H1 (cell line): Measurements from ENCODE around the gene ADARB2. TPM values are rescaled to one million over a fixed set of nuclear protein-coding genes. Genes with fewer than 3 reads are reported as not detected.
A peak's percentile ranks its signal among the peaks of the same experiment; 100 is the strongest.

ENCODE experiments used
- CTCF ChIA-PET: fragments of 300-600 bp; sonication (Branson Sonifier 250); formaldehyde crosslinking; loops from one replicate; lab custom pipeline; 2021; ENCODE audit not compliant: partially characterized antibody; lab: Charles Lee
- POLR2A ChIA-PET: fragments of 300-600 bp; sonication (Branson Sonifier 250); formaldehyde crosslinking; loops from one replicate; lab custom pipeline; 2021; ENCODE audit warnings: inconsistent platforms; ENCODE audit not compliant: partially characterized antibody; lab: Charles Lee
- DNase-seq, 2 experiments: peaks; one replicate each; pipeline versions ENCODE4 v3.0.0 to v3.0.0-alpha.2; 2010 to 2022; ENCODE audit warnings: low spot score in 2 of 2, low read depth in 1 of 2, mixed read lengths in 1 of 2
- FAIRE-seq: peaks from 2 replicates; lab custom pipeline; 2011; peaks lifted over from hg19 to GRCh38; lab: Jason Lieb, UNC
- H2AFZ ChIP-seq: 2 replicates; pipeline ENCODE4 v1.8.1; 2012; ENCODE audit warnings: low read length, inconsistent platforms
- H2AK5ac ChIP-seq: 2 replicates; pipeline ENCODE4 v1.6.1; 2013; ENCODE audit warnings: low read depth, low read length
- H2BK120ac ChIP-seq: replicated peaks from 2 replicates; pipeline ENCODE3; 2013; ENCODE audit warnings: low read depth, low read length, inconsistent platforms
- H2BK12ac ChIP-seq: 2 replicates; pipeline ENCODE4 v1.6.1; 2013; ENCODE audit warnings: low read depth, low read length
- H2BK15ac ChIP-seq: 2 replicates; pipeline ENCODE4 v1.6.1; 2013; ENCODE audit warnings: low read length
- H2BK20ac ChIP-seq: 2 replicates; pipeline ENCODE4 v1.6.1; 2013; ENCODE audit warnings: low read length
- H2BK5ac ChIP-seq: 2 replicates; pipeline ENCODE4 v1.6.1; 2013; ENCODE audit warnings: low read depth, low read length
- H3K14ac ChIP-seq: 2 replicates; pipeline ENCODE4 v1.6.1; 2013; ENCODE audit warnings: inconsistent platforms; ENCODE audit not compliant: insufficient read length
- H3K18ac ChIP-seq: 2 replicates; pipeline ENCODE4 v1.6.1; 2013; ENCODE audit warnings: low read length; ENCODE audit errors: extremely low read depth
- H3K23ac ChIP-seq: 2 replicates; pipeline ENCODE4 v1.6.1; 2013; ENCODE audit warnings: inconsistent platforms; ENCODE audit not compliant: insufficient read length
- H3K23me2 ChIP-seq: 2 replicates; pipeline ENCODE4 v1.6.1; 2013; ENCODE audit warnings: low read depth, low read length
- H3K27ac ChIP-seq: 2 replicates; pipeline ENCODE4 v1.6.1; 2011; ENCODE audit warnings: low read depth, low read length, inconsistent platforms
- H3K27me3 ChIP-seq, 4 experiments: replicated peaks in 1 of 4; 1 replicate in 1 of 4; 2 replicates in 3 of 4; pipeline versions ENCODE4 v1.6.1 to v1.8.1; 2011 to 2013; ENCODE audit warnings: low read length in 3 of 4, mild to moderate bottlenecking in 3 of 4, inconsistent platforms in 2 of 4, mixed read lengths in 2 of 4, moderate library complexity in 1 of 4; ENCODE audit not compliant: control insufficient read depth in 3 of 4, insufficient read depth in 3 of 4; ENCODE audit errors: extremely low read depth in 1 of 4
- H3K36me3 ChIP-seq, 4 experiments: 2 replicates each; pipeline versions ENCODE4 v1.6.1 to v1.8.1; 2011 to 2013; ENCODE audit warnings: mild to moderate bottlenecking in 4 of 4, low read length in 3 of 4, moderate library complexity in 2 of 4, control low read depth in 1 of 4, inconsistent platforms in 1 of 4; ENCODE audit not compliant: insufficient read depth in 4 of 4, control insufficient read depth in 2 of 4
- H3K4ac ChIP-seq: replicated peaks from 2 replicates; pipeline ENCODE3; 2013; ENCODE audit warnings: low read length, low read depth, mixed read lengths, inconsistent platforms; ENCODE audit not compliant: insufficient read length
- H3K4me1 ChIP-seq, 4 experiments: replicated peaks in 1 of 4; 1 replicate in 1 of 4; 2 replicates in 3 of 4; pipeline versions ENCODE4 v1.6.1 to v1.8.1; 2011 to 2013; ENCODE audit warnings: low read length in 3 of 4, inconsistent platforms in 2 of 4, mixed read lengths in 1 of 4; ENCODE audit not compliant: insufficient read depth in 4 of 4, control insufficient read depth in 3 of 4
- H3K4me2 ChIP-seq, 2 experiments: 2 replicates each; pipeline versions ENCODE4 v1.6.1 to v1.8.1; 2011 to 2013; ENCODE audit warnings: low read depth in 2 of 2, low read length in 2 of 2, control low read depth in 1 of 2, inconsistent platforms in 1 of 2, mild to moderate bottlenecking in 1 of 2; ENCODE audit not compliant: insufficient read depth in 1 of 2
- H3K4me3 ChIP-seq, 4 experiments: fragments of 200-600, 300-600 bp in 1 of 4; sonication (generic), shearing (Covaris generic), sonication (Bioruptor Twin) in 1 of 4; 2 replicates each; pipeline versions ENCODE4 v1.5.1 to v1.8.1; 2011 to 2016; ENCODE audit warnings: low read length in 4 of 4, low read depth in 3 of 4, control low read depth in 2 of 4, inconsistent platforms in 2 of 4, mild to moderate bottlenecking in 2 of 4, mixed read lengths in 1 of 4, moderate library complexity in 1 of 4; ENCODE audit not compliant: insufficient read depth in 2 of 4; ENCODE audit errors: extremely low read depth in 1 of 4
- H3K56ac ChIP-seq: replicated peaks from 2 replicates; pipeline ENCODE3; 2013; ENCODE audit warnings: low read depth, mild to moderate bottlenecking, mixed read lengths, low read length, inconsistent platforms; ENCODE audit not compliant: insufficient read length
- H3K79me1 ChIP-seq: 2 replicates; pipeline ENCODE4 v1.6.1; 2013; ENCODE audit warnings: low read depth, low read length, control low read depth
- H3K79me2 ChIP-seq, 2 experiments: 2 replicates each; pipeline versions ENCODE4 v1.6.1 to v1.8.1; 2012 to 2013; ENCODE audit warnings: low read length in 2 of 2, mild to moderate bottlenecking in 2 of 2, inconsistent platforms in 1 of 2; ENCODE audit not compliant: insufficient read depth in 2 of 2, control insufficient read depth in 1 of 2
- H3K9ac ChIP-seq, 4 experiments: replicated peaks in 1 of 4; 1 replicate in 1 of 4; 2 replicates in 3 of 4; pipeline versions ENCODE4 v1.6.1 to v1.8.1; 2011 to 2013; ENCODE audit warnings: low read depth in 3 of 4, low read length in 3 of 4, control low read depth in 2 of 4, mild to moderate bottlenecking in 2 of 4, moderate library complexity in 2 of 4, inconsistent platforms in 1 of 4; ENCODE audit errors: extremely low read depth in 1 of 4
- H3K9me3 ChIP-seq, 2 experiments: 2 replicates each; pipeline versions ENCODE4 v1.6.1 to v1.8.1; 2012 to 2013; ENCODE audit warnings: mild to moderate bottlenecking in 2 of 2, moderate library complexity in 2 of 2, control low read depth in 1 of 2, inconsistent platforms in 1 of 2, low read depth in 1 of 2, low read length in 1 of 2, mixed read lengths in 1 of 2; ENCODE audit not compliant: insufficient read depth in 2 of 2
- H4K20me1 ChIP-seq, 2 experiments: replicated peaks in 1 of 2; 2 replicates each; pipeline versions ENCODE3 to v1.8.1; 2011 to 2013; ENCODE audit warnings: inconsistent platforms in 2 of 2, low read length in 2 of 2, mild to moderate bottlenecking in 1 of 2; ENCODE audit not compliant: insufficient read depth in 2 of 2, control insufficient read depth in 1 of 2
- H4K5ac ChIP-seq: 2 replicates; pipeline ENCODE4 v1.6.1; 2013; ENCODE audit warnings: low read length, low read depth, mixed read lengths, inconsistent platforms; ENCODE audit not compliant: insufficient read length
- H4K8ac ChIP-seq: 2 replicates; pipeline ENCODE4 v1.8.0; 2013; ENCODE audit warnings: mild to moderate bottlenecking, moderate library complexity, low read length, inconsistent platforms; ENCODE audit not compliant: insufficient read depth; ENCODE audit errors: extremely low read depth
- H4K91ac ChIP-seq: replicated peaks from 2 replicates; pipeline ENCODE3; 2013; ENCODE audit warnings: low read length, mixed read lengths, inconsistent platforms; ENCODE audit not compliant: insufficient read length
- BCL11A ChIP-seq, 2 experiments: IDR thresholded peaks; one replicate each; pipeline ENCODE4 v1.6.1; 2011; ENCODE audit warnings: low read depth in 2 of 2, low read length in 2 of 2, mild to moderate bottlenecking in 2 of 2
- CBX8 ChIP-seq: fragments of 300-800, 300-1000 bp; sonication (generic); IDR thresholded peaks from 2 replicates; pipeline ENCODE4 v1.7.1; 2016; ENCODE audit warnings: low read depth, low read length, borderline replicate concordance
- CHD2 ChIP-seq: IDR thresholded peaks from 2 replicates; pipeline ENCODE4 v1.6.1; 2012; ENCODE audit warnings: low read length, improper control_type of control experiment
- CTBP2 ChIP-seq: IDR thresholded peaks from 2 replicates; pipeline ENCODE4 v1.7.0; 2011; ENCODE audit warnings: borderline replicate concordance, mild to moderate bottlenecking, moderate library complexity, mixed read lengths, low read length; ENCODE audit not compliant: insufficient read depth, insufficient read length
- EGR1 ChIP-seq: IDR thresholded peaks from 2 replicates; pipeline ENCODE4 v1.6.1; 2011; ENCODE audit warnings: low read depth, low read length, borderline replicate concordance
- GTF2F1 ChIP-seq: IDR thresholded peaks from 2 replicates; pipeline ENCODE4 v1.6.1; 2012; ENCODE audit warnings: low read depth, low read length, improper control_type of control experiment, borderline replicate concordance
- MAFK ChIP-seq: IDR thresholded peaks from 2 replicates; pipeline ENCODE4 v1.6.1; 2012; ENCODE audit warnings: low read depth, mild to moderate bottlenecking, improper control_type of control experiment, low read length
- NANOG ChIP-seq: IDR thresholded peaks from 2 replicates; pipeline ENCODE4 v1.6.1; 2011; ENCODE audit warnings: low read length, low read depth, mild to moderate bottlenecking, inconsistent platforms; ENCODE audit not compliant: insufficient read depth, poor library complexity, severe bottlenecking
- NRF1 ChIP-seq: IDR thresholded peaks from 2 replicates; pipeline ENCODE4 v1.6.1; 2011; ENCODE audit warnings: mild to moderate bottlenecking, low read depth, low read length, improper control_type of control experiment
- RBBP5 ChIP-seq: IDR thresholded peaks from 2 replicates; pipeline ENCODE4 v1.7.1; 2012; ENCODE audit warnings: low read depth, mild to moderate bottlenecking, inconsistent platforms, low read length, moderate library complexity, borderline replicate concordance
- SIN3A ChIP-seq, 2 experiments: IDR thresholded peaks in 1 of 2; conservative IDR thresholded peaks in 1 of 2; 2 replicates each; pipeline ENCODE4 v1.6.1; 2011 to 2012; ENCODE audit warnings: low read length in 2 of 2, improper control_type of control experiment in 1 of 2, low read depth in 1 of 2, mild to moderate bottlenecking in 1 of 2
- TAF7 ChIP-seq: optimal IDR thresholded peaks from 2 replicates; pipeline ENCODE3; 2011; ENCODE audit warnings: low read depth, mild to moderate bottlenecking, inconsistent platforms, low read length, moderate library complexity, borderline replicate concordance
- WGBS, 2 experiments: shearing (Covaris generic) in 1 of 2; methylation state at CpG; one replicate each; pipeline versions ENCODE4 v1.1.6 to v1.1.7; 2013 to 2015; ENCODE audit warnings: low lambda C conversion rate in 2 of 2, mixed read lengths in 2 of 2, inconsistent platforms in 1 of 2, low coverage in 1 of 2, missing lambda C conversion rate in 1 of 2; ENCODE audit not compliant: insufficient replicate concordance in 2 of 2, insufficient coverage in 1 of 2, insufficient read length in 1 of 2; ENCODE audit errors: extremely low coverage in 1 of 2, missing lambda C conversion rate in 1 of 2; 5-methylcytosine and 5-hydroxymethylcytosine counted together
- polyA plus RNA-seq, 7 experiments: library from polyadenylated mRNA; depleted of rRNA in 3 of 7; stranded (reverse) in 5 of 7; unstranded in 2 of 7; fragments of >200 nt in 5 of 7; fragments of 200-250 nt in 2 of 7; gene quantifications; 1 replicate in 5 of 7; 2 replicates in 1 of 7; 4 replicates in 1 of 7; pipeline versions ENCODE4 v1.2.1 to v1.2.3, GENCODE V29; 2011 to 2013; ENCODE audit warnings: missing spikeins in 2 of 7, mixed read lengths in 2 of 7
- total RNA-seq: library from RNA; stranded (reverse); fragmentation: NEBNext Ultra II Directional; extraction: Animal tissue kit (Norgen Biotek cat#: 25700); gene quantifications from 2 replicates; pipeline ENCODE4 v1.2.1, GENCODE V29; 2021
- TF ChIP-seq, protein P1 (sequence below): IDR thresholded peaks from 2 replicates; pipeline ENCODE4 v1.6.1; 2011; ENCODE audit warnings: low read length, improper control_type of control experiment

The ADARB2 gene
- total and polyA plus RNA-seq, 2 of the 8 experiments (the other 6 are each of a cell fraction or from before 2014, with no cell fraction given): 2.2 to 2.8 TPM

DNA sequence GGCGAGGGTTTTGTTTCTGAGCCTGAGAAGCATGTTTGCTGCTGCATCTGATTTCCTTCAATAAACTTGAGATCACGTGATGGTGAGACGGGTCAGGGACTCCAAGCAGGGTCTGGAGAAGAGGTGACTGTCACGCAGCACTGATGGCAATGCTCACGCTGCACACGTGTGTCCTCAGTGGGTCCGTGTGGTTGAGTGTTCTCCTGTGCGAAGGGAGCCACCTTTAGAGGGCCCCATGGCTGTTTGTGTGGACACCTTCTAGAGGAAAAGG is 580.8 kb downstream of the ADARB2 start:
- Histone ChIP-seq H3K4me3 (no peak overlapping the region), H3K56ac (no peak overlapping the region), H2BK15ac (no peak overlapping the region), H3K4me2 (no peak overlapping the region), H3K4ac (no peak overlapping the region), H3K23me2 (no peaks in the 10 kb centered on the region), H4K91ac (no peak overlapping the region), H2AK5ac (no peak overlapping the region), H4K8ac (no peak overlapping the region; the same call in 1 of the 2 replicates), H3K18ac (no peak overlapping the region), H3K79me2 (no peaks in the 10 kb centered on the region), H3K23ac (no peak overlapping the region), H3K79me1 (no peaks in the 10 kb centered on the region), H3K36me3 (no peaks in the 10 kb centered on the region), H4K5ac (no peak overlapping the region), H2BK5ac (no peak overlapping the region), H2AFZ (no peak overlapping the region), H3K9ac (no peak overlapping the region), H2BK20ac (no peak overlapping the region), H4K20me1 (no peaks in the 10 kb centered on the region), H2BK120ac (no peak overlapping the region), H3K27me3 (peaks cover 0 to 2% (median 0%) of the 10 kb centered on the region in 4 experiments; a peak in 2 of 7 replicates), H3K4me1 (no peaks in the 10 kb centered on the region; a peak in 1 of 7 replicates), H3K14ac (no peak overlapping the region), H2BK12ac (peak overlapping the region; percentile 50; the same call in 1 of the 2 replicates), H3K9me3 (no peaks in the 10 kb centered on the region), H3K27ac (no peak overlapping the region)
- 88% methylated on average over 8 of the region's 8 CpGs; no CpG with 5 or more reads in 1 of the 2 experiments for WGBS, 2 experiments
- FAIRE-seq (no peak), DNase-seq (peak in 1 of 2 experiments; percentile 31)
- ChIA-PET CTCF (interaction anchor here (1.0 kb wide), 1 partner anchor 13 kb away, joined by 3 read pairs; no protein-coding TSS in a partner anchor), POLR2A (no interaction called here)
- TF ChIP-seq GTF2F1: no peak
- TF ChIP-seq CHD2: no peak
- TF ChIP-seq BCL11A (IDR thresholded peaks at IDR 0.05; ENCODE audit: low read depth in 2 of 2, low read length in 2 of 2): no peak
- TF ChIP-seq EGR1: no peak
- no peak for TF ChIP-seq NRF1
- TF ChIP-seq, protein P1, sequence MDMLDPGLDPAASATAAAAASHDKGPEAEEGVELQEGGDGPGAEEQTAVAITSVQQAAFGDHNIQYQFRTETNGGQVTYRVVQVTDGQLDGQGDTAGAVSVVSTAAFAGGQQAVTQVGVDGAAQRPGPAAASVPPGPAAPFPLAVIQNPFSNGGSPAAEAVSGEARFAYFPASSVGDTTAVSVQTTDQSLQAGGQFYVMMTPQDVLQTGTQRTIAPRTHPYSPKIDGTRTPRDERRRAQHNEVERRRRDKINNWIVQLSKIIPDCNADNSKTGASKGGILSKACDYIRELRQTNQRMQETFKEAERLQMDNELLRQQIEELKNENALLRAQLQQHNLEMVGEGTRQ: no peak
- no peak for TF ChIP-seq NANOG
- no peak for TF ChIP-seq MAFK
- no peak for TF ChIP-seq TAF7
- TF ChIP-seq RBBP5: no peak
- TF ChIP-seq CBX8: no peak
- TF ChIP-seq SIN3A (conservative IDR thresholded peaks at IDR 0.05 in 1 of 2, IDR thresholded peaks at IDR 0.05 in 1 of 2; ENCODE audit: low read depth in 1 of 2, low read length in 2 of 2): no peak
- no peak for TF ChIP-seq CTBP2
